Activated CD4-positive, alpha-beta T cell treated with anti-CD3 and anti-CD28 coated beads, Interleukin-2, Interleukin-4, amounts not matched to agents 100 ng/mL and 50 ng/mL, durations not matched to agents 16 hours and 8 hours (primary cell): Measurements from ENCODE around the gene MMD2.
"Not testable (repeated sequence)": the region's sequence is repeated elsewhere in the genome, so short reads cannot be mapped to it uniquely, and the experiment has no call there.

ENCODE experiments used
- DNase-seq: peaks from one replicate; pipeline ENCODE4 v3.0.0-alpha.2; 2020; ENCODE audit warnings: low spot score

Gene MMD2

GRCh38 chr7:4958477-4959301, at the start of gene MMD2:
Gene MMD2, minus strand, starts transcription at chr7:4959187. Its CDS starts 170 bp downstream, at chr7:4959017.
- no peak for DNase-seq

GRCh38 chr7:5005066-5005465, 46.1 kb upstream of the MMD2 start:
- DNase-seq: no peak

GRCh38 chr7:5001911-5002310, 42.9 kb upstream of the MMD2 start:
- no peak for DNase-seq

GRCh38 chr7:5001003-5001402, 42.0 kb upstream of the MMD2 start:
- DNase-seq: no peak

GRCh38 chr7:4999369-4999950, 40.5 kb upstream of the MMD2 start:
- DNase-seq: no peak

- no peak for DNase-seq
These were observed 39.9 kb upstream of the MMD2 start for GRCh38 chr7:4998910-4999309.

GRCh38 chr7:4998244-4998643, 39.3 kb upstream of the MMD2 start:
- no peak for DNase-seq

GRCh38 chr7:4996696-4997222, 37.8 kb upstream of the MMD2 start:
- no peak for DNase-seq

- DNase-seq: no peak
These were observed 36.5 kb upstream of the MMD2 start for GRCh38 chr7:4995429-4995969.

- DNase-seq: no peak
These were observed 34.5 kb upstream of the MMD2 start for GRCh38 chr7:4993471-4993870.

GRCh38 chr7:4982741-4983140, 23.8 kb upstream of the MMD2 start:
- DNase-seq: not testable (repeated sequence)

- DNase-seq: not testable (repeated sequence)
These were observed 22.4 kb upstream of the MMD2 start for GRCh38 chr7:4981295-4981890.

- DNase-seq: not testable (repeated sequence)
These were observed 16.6 kb upstream of the MMD2 start for GRCh38 chr7:4975626-4976025.

GRCh38 chr7:4973728-4974198, 14.8 kb upstream of the MMD2 start:
- peak; percentile 95 for DNase-seq

GRCh38 chr7:4972446-4972845, 13.5 kb upstream of the MMD2 start:
- DNase-seq: not testable (repeated sequence)

- DNase-seq: no peak
These were observed 6.5 kb upstream of the MMD2 start for GRCh38 chr7:4965295-4966022.

- no peak for DNase-seq
These were observed 5.5 kb upstream of the MMD2 start for GRCh38 chr7:4964506-4964905.

- no peak for DNase-seq
These were observed 4.1 kb upstream of the MMD2 start for GRCh38 chr7:4962872-4963775.

GRCh38 chr7:4960363-4960762, 1.4 kb upstream of the MMD2 start:
- no peak for DNase-seq

- DNase-seq: no peak
These were observed 906 bp upstream of the MMD2 start for GRCh38 chr7:4959893-4960292.

GRCh38 chr7:4959306-4959705, 319 bp upstream of the MMD2 start:
- DNase-seq: no peak
